ENCODE results near the gene STAG1.
"Not testable (repeated sequence)": the region's sequence is repeated elsewhere in the genome, so short reads cannot be mapped to it uniquely, and the experiment has no call there.

Gene STAG1

GRCh38 chr3:136745916-136746315 lies 6.3 kb downstream of the STAG1 start:
- TF ChIP-seq CTCF (IDR thresholded peaks at IDR 0.05) (no peak), ZFX (IDR thresholded peaks at IDR 0.05; ENCODE audit: borderline replicate concordance) (no peak)
- H3K27ac ChIP-seq, result peak overlapping the region; percentile 28

- H3K27ac ChIP-seq, result no peak overlapping the region
- TF ChIP-seq CTCF (IDR thresholded peaks at IDR 0.05) (no peak), ZFX (IDR thresholded peaks at IDR 0.05; ENCODE audit: borderline replicate concordance) (no peak)
Measured at GRCh38 chr3:136741063-136741462, 11.1 kb downstream of the STAG1 start.

- no peak for TF ChIP-seq ZFX (IDR thresholded peaks at IDR 0.05; ENCODE audit: borderline replicate concordance)
- no peak for TF ChIP-seq CTCF (IDR thresholded peaks at IDR 0.05)
- no peak overlapping the region for H3K27ac ChIP-seq
Measured at GRCh38 chr3:136740351-136740958, 11.7 kb downstream of the STAG1 start.

- not testable (repeated sequence) for H3K27ac ChIP-seq
Measured at GRCh38 chr3:136736950-136737349, 15.2 kb downstream of the STAG1 start.

- TF ChIP-seq CTCF (IDR thresholded peaks at IDR 0.05), result no peak
- no peak for TF ChIP-seq ZFX (IDR thresholded peaks at IDR 0.05; ENCODE audit: borderline replicate concordance)
- no peak overlapping the region for H3K27ac ChIP-seq
Measured at GRCh38 chr3:136735103-136735502, 17.1 kb downstream of the STAG1 start.

GRCh38 chr3:136734382-136735070 lies 17.7 kb downstream of the STAG1 start:
- no peak overlapping the region for H3K27ac ChIP-seq
- TF ChIP-seq ZFX (IDR thresholded peaks at IDR 0.05; ENCODE audit: borderline replicate concordance) (no peak), CTCF (IDR thresholded peaks at IDR 0.05) (no peak)

GRCh38 chr3:136733317-136733833 lies 18.8 kb downstream of the STAG1 start:
- H3K27ac ChIP-seq, result no peak overlapping the region
- TF ChIP-seq CTCF (IDR thresholded peaks at IDR 0.05) (no peak), ZFX (IDR thresholded peaks at IDR 0.05; ENCODE audit: borderline replicate concordance) (no peak)

Data from 22Rv1 (cell line).